ENCODE data around the gene GPATCH2.
"Not testable (repeated sequence)": the region's sequence is repeated elsewhere in the genome, so short reads cannot be mapped to it uniquely, and the experiment has no call there.

Gene GPATCH2

GRCh38 chr1:217614200-217614712 lies 16.6 kb downstream of the GPATCH2 start:
- TF ChIP-seq CTCF (IDR thresholded peaks at IDR 0.05) = no peak
- no peak overlapping the region for H3K27ac ChIP-seq

- TF ChIP-seq ZFX (IDR thresholded peaks at IDR 0.05; ENCODE audit: borderline replicate concordance) (no peak), CTCF (IDR thresholded peaks at IDR 0.05) (no peak)
- H3K27ac ChIP-seq = no peak overlapping the region
Measured at GRCh38 chr1:217605390-217605789, 25.5 kb downstream of the GPATCH2 start.

GRCh38 chr1:217602380-217602779 lies 28.5 kb downstream of the GPATCH2 start:
- no peak for TF ChIP-seq CTCF (IDR thresholded peaks at IDR 0.05)
- TF ChIP-seq ZFX (IDR thresholded peaks at IDR 0.05; ENCODE audit: borderline replicate concordance) = no peak
- H3K27ac ChIP-seq = no peak overlapping the region

GRCh38 chr1:217599154-217599553 lies 31.7 kb downstream of the GPATCH2 start:
- TF ChIP-seq ZFX (IDR thresholded peaks at IDR 0.05; ENCODE audit: borderline replicate concordance) (no peak), CTCF (IDR thresholded peaks at IDR 0.05) (no peak)
- H3K27ac ChIP-seq = no peak overlapping the region

GRCh38 chr1:217590598-217590997 lies 40.3 kb downstream of the GPATCH2 start:
- TF ChIP-seq CTCF (IDR thresholded peaks at IDR 0.05) = peak; percentile 37
- no peak for TF ChIP-seq ZFX (IDR thresholded peaks at IDR 0.05; ENCODE audit: borderline replicate concordance)
- no peak overlapping the region for H3K27ac ChIP-seq

GRCh38 chr1:217586586-217586985 lies 44.3 kb downstream of the GPATCH2 start:
- TF ChIP-seq CTCF (IDR thresholded peaks at IDR 0.05) (no peak), ZFX (IDR thresholded peaks at IDR 0.05; ENCODE audit: borderline replicate concordance) (no peak)

GRCh38 chr1:217585577-217585976 lies 45.3 kb downstream of the GPATCH2 start:
- no peak overlapping the region for H3K27ac ChIP-seq
- no peak for TF ChIP-seq CTCF (IDR thresholded peaks at IDR 0.05)
- TF ChIP-seq ZFX (IDR thresholded peaks at IDR 0.05; ENCODE audit: borderline replicate concordance) = no peak

More at GRCh38 chr1:217586586-217586985, 44.3 kb downstream of the GPATCH2 start:
- H3K27ac ChIP-seq = no peak overlapping the region

GRCh38 chr1:217584286-217584811 lies 46.5 kb downstream of the GPATCH2 start:
- not testable (repeated sequence) for H3K27ac ChIP-seq

All from 22Rv1 (cell line).